Measurements from ENCODE around the gene MAMDC2.

The MAMDC2 gene

DNA sequence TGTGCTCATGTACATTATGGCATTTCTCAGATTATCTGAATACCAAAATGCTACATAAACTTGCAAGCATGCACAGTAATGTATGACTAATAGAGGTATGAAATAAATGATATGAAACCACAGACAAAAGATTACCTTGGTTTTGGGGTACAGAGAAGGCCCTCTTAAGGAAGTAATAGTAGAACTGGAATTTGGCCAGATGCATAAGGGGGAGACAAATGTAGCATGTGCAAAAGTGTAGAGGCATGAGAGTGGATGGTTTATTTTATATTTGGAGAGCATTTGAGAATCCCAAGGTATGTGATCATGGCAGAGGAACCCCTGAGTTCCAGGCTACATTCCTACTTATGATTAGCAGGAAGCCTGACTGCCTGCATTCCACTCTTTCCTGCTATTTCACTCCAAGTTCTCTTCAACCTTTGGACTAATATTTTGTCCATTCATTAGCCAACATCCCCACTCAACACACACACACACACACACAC lies 74.2 kb downstream of the MAMDC2 start:
- Histone ChIP-seq H3K27ac (ENCODE audit: low read length) (no peak overlapping the region), H3K4me1 (ENCODE audit: control insufficient read depth, insufficient read depth, low read length) (peaks cover 1% of the 10 kb centered on the region; the same call in 1 of the 2 replicates), H3K27me3 (ENCODE audit: control insufficient read depth, insufficient read depth, low read length) (no peaks in the 10 kb centered on the region), H3K4me3 (ENCODE audit: low read length) (no peak overlapping the region), H3K36me3 (ENCODE audit: control insufficient read depth, insufficient read depth, low read length) (no peaks in the 10 kb centered on the region), H3K9me3 (ENCODE audit: control insufficient read depth, insufficient read depth, low read length) (no peaks in the 10 kb centered on the region)
- no peak for DNase-seq (ENCODE audit: low read depth, low spot score)

DNA sequence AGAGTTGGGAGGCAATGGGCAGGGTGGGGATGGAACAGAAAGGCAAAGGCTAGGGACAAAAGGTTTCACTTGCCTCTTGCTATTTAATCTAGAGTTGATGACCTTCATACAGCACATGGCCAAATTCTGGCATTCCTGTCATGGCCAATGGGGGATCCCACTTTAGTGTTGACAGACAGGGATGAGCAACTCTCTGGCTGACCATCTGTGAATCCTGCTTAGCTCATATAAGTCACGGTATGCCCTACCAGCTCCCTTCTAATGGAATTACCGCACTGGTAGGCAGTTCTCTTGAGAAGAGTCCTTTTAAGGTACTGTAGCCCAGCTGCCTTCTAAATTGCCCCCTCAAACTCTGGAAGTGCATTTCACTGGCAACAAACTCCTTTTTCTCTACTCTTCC lies 76.1 kb downstream of the MAMDC2 start:
- Histone ChIP-seq H3K36me3 (ENCODE audit: control insufficient read depth, insufficient read depth, low read length) (no peaks in the 10 kb centered on the region), H3K4me1 (ENCODE audit: control insufficient read depth, insufficient read depth, low read length) (peaks cover 1% of the 10 kb centered on the region; the same call in 1 of the 2 replicates), H3K27ac (ENCODE audit: low read length) (no peak overlapping the region), H3K4me3 (ENCODE audit: low read length) (no peak overlapping the region), H3K9me3 (ENCODE audit: control insufficient read depth, insufficient read depth, low read length) (no peaks in the 10 kb centered on the region), H3K27me3 (ENCODE audit: control insufficient read depth, insufficient read depth, low read length) (no peaks in the 10 kb centered on the region)
- WGBS (ENCODE audit: insufficient coverage, insufficient read length): no CpG with 5 or more reads among the region's 2 CpGs
- DNase-seq (ENCODE audit: low read depth, low spot score): no peak

DNA sequence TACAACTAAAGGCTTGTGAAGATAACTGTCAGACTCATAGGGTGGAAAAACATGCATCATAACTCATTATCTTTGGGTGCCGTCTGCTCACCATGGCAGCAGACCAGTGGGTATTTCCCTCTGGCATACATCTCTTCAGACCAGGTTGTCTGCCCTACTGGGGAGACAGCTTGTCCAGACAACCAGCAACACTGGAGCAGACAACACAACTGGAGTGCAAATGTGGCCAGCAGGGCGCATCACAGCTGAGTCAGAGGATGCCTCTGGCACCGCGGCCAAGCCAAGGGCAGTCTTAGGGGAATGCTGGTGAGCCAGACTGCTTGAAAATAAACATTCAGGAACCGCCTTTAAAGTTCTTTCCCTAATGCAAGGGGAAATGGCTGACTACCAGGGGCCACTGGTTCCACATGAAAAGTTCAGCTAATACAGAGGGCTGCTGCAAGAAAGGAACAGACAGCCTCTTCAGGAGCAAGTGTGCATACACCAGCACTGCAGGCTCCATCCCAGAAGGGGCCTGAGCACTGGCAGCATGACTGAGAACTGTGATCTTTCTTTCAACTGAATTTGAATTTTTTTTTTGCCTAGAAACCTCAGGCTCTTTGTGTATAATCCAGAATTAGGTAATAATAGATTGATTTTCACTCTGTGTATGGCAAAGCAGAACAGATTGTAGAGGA lies 77.3 kb downstream of the MAMDC2 start:
- H3K36me3 ChIP-seq (ENCODE audit: control insufficient read depth, insufficient read depth, low read length): no peaks in the 10 kb centered on the region
- no peak overlapping the region for H3K4me3 ChIP-seq (ENCODE audit: low read length)
- DNase-seq (ENCODE audit: low read depth, low spot score): no peak
- 0 out of 2 replicates have a peak, but pooled peaks cover 1% of the 10 kb centered on the region for H3K4me1 ChIP-seq (ENCODE audit: control insufficient read depth, insufficient read depth, low read length)
- no peaks in the 10 kb centered on the region for H3K27me3 ChIP-seq (ENCODE audit: control insufficient read depth, insufficient read depth, low read length)
- H3K9me3 ChIP-seq (ENCODE audit: control insufficient read depth, insufficient read depth, low read length): no peaks in the 10 kb centered on the region
- no peak overlapping the region for H3K27ac ChIP-seq (ENCODE audit: low read length)
- no CpG with 5 or more reads among the region's 5 CpGs for WGBS (ENCODE audit: insufficient coverage, insufficient read length)

DNA sequence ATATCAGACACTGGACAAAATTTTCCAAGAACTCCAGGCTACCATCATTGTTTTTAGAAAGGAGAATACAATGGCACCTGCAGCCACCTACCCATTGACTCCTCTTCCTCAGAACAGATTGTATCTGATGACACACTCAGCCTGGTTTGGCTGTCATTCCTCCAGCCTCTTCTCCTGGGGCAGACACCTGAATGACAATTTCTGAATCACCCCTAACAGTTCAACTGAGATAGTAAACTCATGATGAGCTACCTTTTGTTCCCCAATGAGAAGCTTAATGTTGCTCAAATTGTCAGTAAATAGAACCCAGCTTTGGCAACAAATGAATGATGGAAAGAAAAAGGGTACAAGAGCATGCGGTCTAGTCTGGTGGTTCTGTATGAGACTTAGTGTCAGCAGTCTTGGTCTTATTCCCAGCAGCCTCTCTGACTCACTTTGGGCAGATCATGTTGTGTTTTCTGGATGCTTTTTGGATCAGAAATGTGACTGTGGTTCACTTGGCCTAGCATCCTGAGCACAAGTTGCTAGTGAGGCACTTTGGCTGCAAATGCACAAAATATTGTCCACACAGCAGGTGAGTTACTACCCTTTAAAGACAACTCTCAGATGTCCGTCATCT lies 78.3 kb downstream of the MAMDC2 start:
- WGBS (ENCODE audit: insufficient coverage, insufficient read length): no CpG with 5 or more reads among the region's 2 CpGs
- Histone ChIP-seq H3K27ac (ENCODE audit: low read length) (no peak overlapping the region), H3K36me3 (ENCODE audit: control insufficient read depth, insufficient read depth, low read length) (no peaks in the 10 kb centered on the region), H3K27me3 (ENCODE audit: control insufficient read depth, insufficient read depth, low read length) (no peaks in the 10 kb centered on the region), H3K4me1 (ENCODE audit: control insufficient read depth, insufficient read depth, low read length) (0 out of 2 replicates have a peak, but pooled peaks cover 1% of the 10 kb centered on the region), H3K9me3 (ENCODE audit: control insufficient read depth, insufficient read depth, low read length) (no peaks in the 10 kb centered on the region), H3K4me3 (ENCODE audit: low read length) (no peak overlapping the region)
- DNase-seq (ENCODE audit: low read depth, low spot score): no peak

DNA sequence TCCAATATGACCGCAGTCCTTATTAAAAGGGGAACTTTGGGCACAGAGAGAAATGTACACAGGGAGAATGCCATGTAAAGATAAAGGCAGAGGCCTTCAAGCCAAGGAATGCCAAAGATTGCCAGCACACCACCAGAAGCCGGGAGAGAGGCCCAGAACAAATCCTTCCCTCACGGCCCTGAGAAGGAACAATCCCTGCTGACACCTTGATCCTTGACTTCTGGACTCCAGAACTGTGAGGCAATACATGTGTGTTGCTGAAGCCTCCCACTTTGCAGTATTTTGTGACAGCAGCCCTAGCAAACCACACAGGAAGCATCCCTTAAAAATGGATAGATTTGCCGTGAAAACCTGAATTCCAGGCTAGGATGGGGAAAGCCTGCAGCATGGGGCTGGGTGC lies 80.0 kb downstream of the MAMDC2 start:
- Histone ChIP-seq H3K27ac (ENCODE audit: low read length) (no peak overlapping the region), H3K36me3 (ENCODE audit: control insufficient read depth, insufficient read depth, low read length) (no peaks in the 10 kb centered on the region), H3K9me3 (ENCODE audit: control insufficient read depth, insufficient read depth, low read length) (no peaks in the 10 kb centered on the region), H3K4me1 (ENCODE audit: control insufficient read depth, insufficient read depth, low read length) (0 out of 2 replicates have a peak, but pooled peaks cover 1% of the 10 kb centered on the region), H3K27me3 (ENCODE audit: control insufficient read depth, insufficient read depth, low read length) (no peaks in the 10 kb centered on the region), H3K4me3 (ENCODE audit: low read length) (no peak overlapping the region)
- WGBS (ENCODE audit: insufficient coverage, insufficient read length): no CpG with 5 or more reads among the region's 4 CpGs
- no peak for DNase-seq (ENCODE audit: low read depth, low spot score)

DNA sequence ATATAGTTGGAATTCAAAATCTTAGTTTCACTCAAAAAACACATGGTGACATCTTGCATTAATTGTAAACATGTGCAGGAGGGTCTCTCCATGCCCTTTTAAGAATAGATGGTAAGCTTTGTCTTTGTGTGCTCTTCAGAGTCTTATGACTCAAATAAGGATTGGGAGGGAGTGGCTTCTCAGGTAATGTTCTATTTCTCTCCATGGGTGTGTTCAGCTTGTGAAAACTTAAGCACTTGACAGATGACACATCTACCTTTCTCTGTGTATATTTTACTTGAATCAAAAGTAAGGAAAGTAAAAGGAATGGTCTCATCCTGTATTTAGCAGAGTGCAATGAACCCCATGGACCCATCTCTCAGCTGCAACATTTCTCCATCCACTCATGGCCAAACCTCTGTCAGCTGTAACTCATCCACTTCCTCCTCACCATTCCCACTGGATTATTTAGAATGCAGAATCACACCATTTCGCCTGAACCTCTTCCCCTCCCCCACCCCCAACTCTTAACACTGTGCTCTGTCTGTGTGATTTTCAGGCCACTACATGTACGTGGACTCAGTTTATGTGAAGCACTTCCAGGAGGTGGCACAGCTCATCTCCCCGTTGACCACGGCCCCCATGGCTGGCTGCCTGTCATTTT lies 82.1 kb downstream of the MAMDC2 start:
- Histone ChIP-seq H3K4me1 (ENCODE audit: control insufficient read depth, insufficient read depth, low read length) (0 out of 2 replicates have a peak, but pooled peaks cover under 1% of the 10 kb centered on the region), H3K27me3 (ENCODE audit: control insufficient read depth, insufficient read depth, low read length) (no peaks in the 10 kb centered on the region), H3K9me3 (ENCODE audit: control insufficient read depth, insufficient read depth, low read length) (no peaks in the 10 kb centered on the region), H3K4me3 (ENCODE audit: low read length) (no peak overlapping the region), H3K27ac (ENCODE audit: low read length) (no peak overlapping the region), H3K36me3 (ENCODE audit: control insufficient read depth, insufficient read depth, low read length) (no peaks in the 10 kb centered on the region)
- DNase-seq (ENCODE audit: low read depth, low spot score): no peak
- no CpG with 5 or more reads among the region's 4 CpGs for WGBS (ENCODE audit: insufficient coverage, insufficient read length)

DNA sequence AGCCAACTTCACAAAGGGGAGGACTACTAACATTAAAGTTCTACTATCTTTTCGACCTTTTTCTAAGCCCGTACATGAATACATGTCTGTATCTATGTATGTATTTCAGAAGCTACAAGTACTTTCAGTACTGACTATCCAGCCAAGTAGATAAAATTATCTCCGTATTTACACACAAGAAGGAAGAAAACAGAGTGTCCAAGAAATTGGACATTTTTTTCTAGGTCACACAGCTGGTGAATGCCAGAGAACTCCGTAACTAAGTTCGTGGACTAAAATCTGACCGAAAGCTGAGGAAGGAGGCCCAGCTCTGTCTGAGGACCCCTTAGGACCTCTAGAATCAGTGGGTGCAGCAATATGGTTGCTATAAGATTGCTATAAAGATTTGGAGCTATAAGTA lies 83.4 kb downstream of the MAMDC2 start:
- H3K27ac ChIP-seq (ENCODE audit: low read length): no peak overlapping the region
- H3K4me3 ChIP-seq (ENCODE audit: low read length): no peak overlapping the region
- no peaks in the 10 kb centered on the region for H3K4me1 ChIP-seq (ENCODE audit: control insufficient read depth, insufficient read depth, low read length)
- H3K27me3 ChIP-seq (ENCODE audit: control insufficient read depth, insufficient read depth, low read length): no peaks in the 10 kb centered on the region
- H3K9me3 ChIP-seq (ENCODE audit: control insufficient read depth, insufficient read depth, low read length): no peaks in the 10 kb centered on the region
- no peaks in the 10 kb centered on the region for H3K36me3 ChIP-seq (ENCODE audit: control insufficient read depth, insufficient read depth, low read length)
- no peak for DNase-seq (ENCODE audit: low read depth, low spot score)
- WGBS (ENCODE audit: insufficient coverage, insufficient read length): no CpG with 5 or more reads among the region's 6 CpGs

DNA sequence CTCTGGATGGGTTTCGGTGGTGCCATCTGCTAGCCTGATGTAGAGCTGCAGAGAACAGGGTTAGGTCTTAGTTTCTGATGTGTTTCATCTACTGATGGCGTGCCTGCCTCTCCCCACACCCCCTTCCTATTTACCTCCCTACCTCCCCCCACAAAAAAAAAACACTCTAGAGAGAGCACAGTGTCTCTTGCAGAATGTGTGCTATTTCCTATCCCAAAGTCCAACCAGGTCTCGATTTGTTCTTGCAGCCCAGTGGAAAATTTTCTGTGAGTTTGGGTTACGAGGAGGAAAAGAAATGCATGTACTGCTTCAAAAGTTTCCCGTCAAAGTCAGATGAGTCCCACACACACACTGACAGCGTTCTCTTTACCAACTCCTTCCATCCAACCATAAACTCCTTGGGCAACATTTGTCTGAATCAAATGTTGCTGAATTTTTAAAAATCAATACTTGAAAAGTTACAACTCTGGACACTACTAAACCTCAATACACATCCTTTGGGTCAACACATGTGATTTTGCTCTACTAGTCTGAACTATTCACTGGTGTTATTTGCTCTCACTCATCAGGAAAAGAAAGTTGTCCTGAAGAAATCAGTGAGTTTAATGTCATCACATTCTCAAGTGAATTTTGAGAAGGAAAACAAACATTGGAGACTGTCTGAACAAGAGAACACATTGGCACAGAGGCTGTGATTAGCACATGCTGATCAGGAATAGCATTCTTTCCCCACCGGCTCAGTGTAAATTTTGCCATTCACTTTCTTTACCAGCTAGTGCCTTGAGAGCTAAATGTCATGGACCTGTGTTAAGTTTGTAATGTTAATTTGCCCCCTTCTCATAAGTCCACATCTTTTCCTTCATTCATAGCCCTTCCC lies 84.1 kb downstream of the MAMDC2 start:
- Histone ChIP-seq H3K27ac (ENCODE audit: low read length) (no peak overlapping the region), H3K4me1 (ENCODE audit: control insufficient read depth, insufficient read depth, low read length) (no peaks in the 10 kb centered on the region)
- WGBS (ENCODE audit: insufficient coverage, insufficient read length): no CpG with 5 or more reads among the region's 7 CpGs

DNA sequence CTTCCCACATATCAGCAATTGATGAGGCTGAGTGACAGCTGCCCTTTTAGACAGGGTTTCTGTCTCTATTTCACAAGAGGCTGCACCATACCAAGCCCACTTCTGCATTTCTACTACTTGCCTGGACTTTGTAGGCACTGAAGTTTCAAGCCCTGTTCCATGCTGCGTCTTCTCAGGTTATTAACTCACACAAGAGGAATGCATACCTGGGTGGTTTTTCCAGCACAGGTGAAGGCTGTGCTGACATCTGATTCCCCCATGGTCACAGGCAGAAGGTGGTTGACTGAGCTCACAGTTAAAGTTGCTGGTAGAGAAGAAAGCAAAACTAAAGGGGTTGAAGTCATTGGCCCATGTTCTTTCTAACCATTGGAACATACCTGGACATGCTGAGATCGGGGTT lies 86.6 kb downstream of the MAMDC2 start:
- Histone ChIP-seq H3K4me1 (ENCODE audit: control insufficient read depth, insufficient read depth, low read length) (no peaks in the 10 kb centered on the region), H3K9me3 (ENCODE audit: control insufficient read depth, insufficient read depth, low read length) (no peaks in the 10 kb centered on the region), H3K4me3 (ENCODE audit: low read length) (no peak overlapping the region), H3K27me3 (ENCODE audit: control insufficient read depth, insufficient read depth, low read length) (no peaks in the 10 kb centered on the region), H3K27ac (ENCODE audit: low read length) (no peak overlapping the region), H3K36me3 (ENCODE audit: control insufficient read depth, insufficient read depth, low read length) (0 out of 2 replicates have a peak, but pooled peaks cover 4% of the 10 kb centered on the region)
- WGBS (ENCODE audit: insufficient coverage, insufficient read length): no CpG with 5 or more reads among the region's 2 CpGs
- DNase-seq (ENCODE audit: low read depth, low spot score): no peak

More for the DNA sequence above, 84.1 kb downstream of the MAMDC2 start:
- H3K36me3 ChIP-seq (ENCODE audit: control insufficient read depth, insufficient read depth, low read length): no peaks in the 10 kb centered on the region
- no peaks in the 10 kb centered on the region for H3K9me3 ChIP-seq (ENCODE audit: control insufficient read depth, insufficient read depth, low read length)
- H3K4me3 ChIP-seq (ENCODE audit: low read length): no peak overlapping the region
- DNase-seq (ENCODE audit: low read depth, low spot score): no peak
- no peaks in the 10 kb centered on the region for H3K27me3 ChIP-seq (ENCODE audit: control insufficient read depth, insufficient read depth, low read length)

DNA sequence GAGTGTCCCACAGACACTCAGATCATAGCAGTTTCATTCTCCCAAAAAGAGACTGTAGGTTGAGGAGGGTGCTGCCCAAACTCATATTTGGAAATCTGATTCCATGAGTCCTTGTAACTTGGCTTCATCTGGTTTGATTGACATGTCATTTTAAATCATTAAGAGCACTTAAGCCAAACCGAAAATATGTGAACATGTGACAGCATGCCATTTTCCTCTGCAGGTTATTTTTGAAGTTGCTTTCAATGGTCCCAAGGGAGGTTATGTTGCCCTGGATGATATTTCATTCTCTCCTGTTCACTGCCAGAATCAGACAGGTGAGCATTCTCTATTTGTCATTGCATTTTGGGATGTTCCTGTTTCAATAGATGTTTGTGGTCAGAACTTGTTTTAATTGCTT lies 87.6 kb downstream of the MAMDC2 start:
- Histone ChIP-seq H3K27ac (ENCODE audit: low read length) (no peak overlapping the region), H3K27me3 (ENCODE audit: control insufficient read depth, insufficient read depth, low read length) (no peaks in the 10 kb centered on the region), H3K36me3 (ENCODE audit: control insufficient read depth, insufficient read depth, low read length) (0 out of 2 replicates have a peak, but pooled peaks cover 4% of the 10 kb centered on the region), H3K9me3 (ENCODE audit: control insufficient read depth, insufficient read depth, low read length) (no peaks in the 10 kb centered on the region), H3K4me1 (ENCODE audit: control insufficient read depth, insufficient read depth, low read length) (no peaks in the 10 kb centered on the region), H3K4me3 (ENCODE audit: low read length) (no peak overlapping the region)
- DNase-seq (ENCODE audit: low read depth, low spot score): no peak
- WGBS (ENCODE audit: insufficient coverage, insufficient read length): no CpG with 5 or more reads among the region's 1 CpG
